SU-DHL-6 (cell line): ENCODE results near the gene MINAR1.

ENCODE experiments used
- CTCF ChIP-seq: fragments of 200-600 bp; sonication (generic); IDR thresholded peaks from one replicate; pipeline ENCODE4 v1.5.1; 2017; ENCODE audit warnings: antibody characterized with exemption, mild to moderate bottlenecking, low read length, moderate library complexity; ENCODE audit not compliant: insufficient read depth, poor library complexity, severe bottlenecking
- EZH2phosphoT487 ChIP-seq: fragments of 200-600 bp; sonication (generic), shearing (Covaris generic); conservative IDR thresholded peaks from 2 replicates; pipeline ENCODE4 v1.6.1; 2018; ENCODE audit warnings: mild to moderate bottlenecking, antibody characterized with exemption, low read length, moderate library complexity, mixed read lengths

- no peak for TF ChIP-seq CTCF
- TF ChIP-seq EZH2phosphoT487: no peak
Observed at GRCh38 chr15:79463781-79464270, 31.7 kb downstream of the MINAR1 start.
